GM21786 (cell line): ENCODE measurements around the gene SLC7A14.

ENCODE experiments used
- ATAC-seq: cut with Tn5 transposase; IDR thresholded peaks from one replicate; pipeline ENCODE4 v1.9.1; 2021; ENCODE audit not compliant: unreplicated experiment

The SLC7A14 gene

DNA sequence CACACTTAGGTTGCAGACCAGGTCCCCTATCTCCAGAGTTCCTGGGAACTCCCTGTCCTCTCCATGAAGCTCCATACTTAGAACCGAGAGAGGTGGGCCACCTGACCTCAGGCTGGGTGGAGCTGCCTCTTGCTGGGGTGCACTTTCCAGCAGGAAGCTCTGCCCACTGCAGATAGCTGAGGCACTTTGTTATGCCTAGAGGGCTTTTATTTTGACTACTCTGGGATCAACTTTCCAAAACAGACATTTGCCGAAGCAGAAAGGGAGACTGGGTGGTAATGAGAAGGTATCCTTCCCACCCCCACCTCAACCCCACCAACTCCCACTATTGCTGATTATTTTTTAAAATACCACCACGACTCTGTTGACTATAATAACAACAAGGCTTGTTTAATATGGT lies 112.5 kb downstream of the SLC7A14 start:
- ATAC-seq = no peak

GRCh38 chr3:170471149-170471548 lies 114.7 kb downstream of the SLC7A14 start:
- no peak for ATAC-seq

DNA sequence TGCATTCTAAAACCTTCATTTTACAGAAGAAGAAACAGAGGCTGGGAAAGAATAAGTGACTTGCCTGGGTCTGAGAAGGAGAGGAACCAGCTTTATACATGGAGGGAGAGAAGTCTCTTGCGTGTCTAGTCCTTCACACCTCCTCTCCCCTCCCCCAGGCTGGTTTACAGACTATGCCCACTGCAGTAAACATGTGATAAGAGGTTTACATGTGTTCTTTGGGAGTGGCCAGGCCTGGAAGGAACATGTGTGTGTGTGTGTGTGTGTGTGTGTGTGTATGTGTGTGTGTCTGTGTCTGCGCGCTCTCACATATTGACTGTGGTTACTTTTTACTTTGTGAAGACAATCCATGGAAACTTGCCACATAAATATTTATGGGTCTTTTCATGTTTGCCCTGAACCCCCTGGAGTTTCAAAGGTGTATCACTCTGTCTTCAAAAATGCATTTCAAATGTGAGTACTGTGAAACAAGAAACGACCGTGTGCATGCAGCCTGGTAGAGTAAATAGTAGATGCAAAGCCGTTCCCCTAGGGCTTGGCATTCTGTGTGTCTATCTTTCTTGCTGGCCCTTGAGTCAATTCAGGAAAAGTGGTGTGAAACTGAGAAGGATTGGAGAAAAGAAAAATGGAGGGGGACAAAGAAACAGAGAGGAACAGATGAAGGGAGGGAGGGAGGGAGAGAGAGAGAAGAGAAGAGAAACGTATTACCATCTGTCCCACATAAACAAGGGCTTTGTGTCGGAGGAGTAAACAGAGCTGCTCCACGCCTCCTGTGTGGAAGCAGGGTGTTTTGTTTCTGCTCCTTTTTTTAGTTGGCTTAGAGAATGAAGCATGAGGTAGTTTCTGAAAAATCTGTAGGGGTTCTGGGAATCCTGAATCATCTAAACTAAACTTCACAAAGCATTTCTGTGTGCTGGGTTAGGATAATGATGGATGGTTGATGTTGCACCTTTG lies 115.5 kb downstream of the SLC7A14 start:
- ATAC-seq = no peak

- no peak for ATAC-seq
Observed at GRCh38 chr3:170469151-170470062, 116.5 kb downstream of the SLC7A14 start.

DNA sequence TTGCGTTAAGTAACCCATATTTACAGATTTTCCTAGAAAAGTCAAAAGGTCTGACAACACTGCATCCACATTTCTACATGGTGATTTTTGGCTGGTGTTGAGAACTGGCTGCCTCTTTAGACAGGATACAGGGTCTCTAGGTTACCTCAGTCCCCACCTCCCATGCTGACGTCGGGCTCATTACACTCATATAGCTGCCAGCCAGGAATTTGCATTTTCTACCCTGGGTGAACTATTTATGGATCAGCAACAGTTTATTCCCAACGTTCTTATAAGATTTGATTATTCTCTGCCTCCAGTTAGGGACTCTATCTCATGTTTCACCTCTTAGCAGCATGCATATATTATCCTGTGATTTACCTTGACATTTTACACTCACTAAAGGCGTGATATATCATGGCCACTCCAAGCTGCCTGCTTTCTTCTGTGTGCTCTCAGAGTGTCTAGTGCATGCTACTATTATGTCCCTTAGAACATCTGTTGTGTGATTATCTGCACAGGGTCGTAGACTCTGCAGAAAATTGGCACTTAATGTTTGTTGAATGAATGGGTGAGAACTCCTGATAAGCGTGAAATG lies 118.2 kb downstream of the SLC7A14 start:
- ATAC-seq = no peak

- no peak for ATAC-seq
Observed at GRCh38 chr3:170467007-170467406, 118.9 kb downstream of the SLC7A14 start.

DNA sequence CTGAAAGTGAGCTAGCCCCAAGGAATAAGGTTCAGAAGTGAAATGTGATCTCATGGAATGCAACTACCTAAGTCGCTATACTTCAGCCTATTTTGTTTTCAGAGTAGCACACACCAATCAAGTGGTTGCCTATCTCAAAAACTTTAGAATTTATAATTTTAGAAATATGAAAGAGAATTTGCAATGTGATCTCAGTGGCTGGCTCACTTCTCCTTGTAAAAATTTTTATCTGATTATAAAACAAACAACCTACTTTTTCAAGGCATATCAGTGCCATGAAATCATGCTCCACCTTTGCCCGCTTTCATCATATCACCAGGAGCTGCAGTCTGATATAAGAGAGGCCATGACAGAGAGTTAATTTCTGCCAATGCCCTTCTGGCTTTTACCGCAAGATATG lies 119.9 kb downstream of the SLC7A14 start:
- ATAC-seq = no peak

DNA sequence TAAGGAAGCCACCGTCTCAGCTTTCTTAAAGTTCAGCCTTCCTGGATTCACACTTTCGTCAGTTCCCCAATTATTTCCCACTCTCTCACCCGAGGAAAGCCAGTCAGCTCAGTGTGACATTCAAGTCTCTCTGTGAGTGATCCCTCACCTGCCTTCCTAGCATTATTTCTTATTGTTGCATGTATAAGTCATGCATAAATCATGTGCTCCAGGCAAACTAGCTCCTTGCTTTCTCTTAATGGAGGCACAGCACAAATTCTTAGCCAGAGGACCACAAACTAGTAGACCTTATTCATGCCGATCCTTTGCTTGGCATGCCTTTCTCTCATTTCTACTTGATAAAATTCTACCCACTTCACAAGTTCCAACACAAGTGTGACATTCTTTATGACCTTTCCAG lies 122.9 kb downstream of the SLC7A14 start:
- no peak for ATAC-seq

GRCh38 chr3:170458285-170458684 lies 127.6 kb downstream of the SLC7A14 start:
- no peak for ATAC-seq

- ATAC-seq = no peak
Observed at GRCh38 chr3:170454509-170454908, 131.4 kb downstream of the SLC7A14 start.

DNA sequence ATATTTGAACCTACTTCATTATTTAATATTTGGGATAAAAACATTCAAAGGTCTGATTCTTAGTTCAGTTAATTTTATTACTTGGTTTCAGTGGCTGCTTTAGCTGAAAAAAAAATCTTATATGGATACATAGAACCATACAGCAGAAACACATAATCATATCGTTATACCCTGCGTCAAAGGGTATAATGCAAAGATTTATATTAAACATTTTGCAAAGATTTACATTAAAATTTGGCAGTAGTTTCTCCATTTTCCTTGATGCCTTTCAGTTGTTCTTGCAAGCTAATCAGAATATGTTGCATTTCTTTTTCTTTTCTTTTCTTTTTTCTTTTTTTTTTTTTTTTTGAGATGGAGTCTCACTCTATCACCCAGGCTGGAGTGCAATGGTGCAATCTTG lies 135.8 kb downstream of the SLC7A14 start:
- ATAC-seq = no peak

DNA sequence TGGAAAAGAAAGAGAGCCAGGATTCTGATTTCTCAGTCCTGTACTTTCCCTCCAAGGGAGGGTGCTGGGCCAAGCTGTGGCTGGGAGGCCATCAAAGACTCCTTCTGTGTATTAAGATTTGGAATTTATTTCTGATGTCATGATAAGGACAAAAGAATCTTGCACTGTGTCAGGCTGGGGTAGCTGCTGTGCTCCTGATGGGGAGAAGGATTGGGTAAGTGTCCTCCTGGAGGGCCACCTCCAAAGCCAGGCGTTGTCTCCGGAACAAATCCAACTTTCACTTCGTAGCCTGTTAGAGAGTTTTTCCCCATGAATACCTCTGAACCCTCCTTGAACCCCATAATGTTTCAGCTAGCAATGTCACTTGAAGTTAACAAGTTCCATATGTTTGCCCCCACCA lies 137.3 kb downstream of the SLC7A14 start:
- ATAC-seq = no peak

DNA sequence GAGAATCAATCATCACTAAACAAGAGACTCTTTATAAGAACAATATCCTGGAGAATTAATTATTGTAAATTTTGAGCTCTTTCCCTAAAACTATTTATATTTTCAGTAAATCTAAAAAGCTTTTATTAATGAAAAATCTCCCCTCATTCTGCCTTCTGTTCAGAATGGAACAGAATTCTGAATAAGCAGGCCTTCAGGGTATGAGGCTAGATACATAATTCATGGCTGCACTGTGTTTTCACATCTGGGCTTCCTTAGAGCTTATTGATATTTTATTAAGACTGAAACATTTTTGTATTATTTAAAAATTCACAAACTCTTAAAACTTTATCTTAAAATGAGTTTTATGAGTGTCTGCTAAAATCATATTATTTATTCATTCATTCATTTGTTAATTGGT lies 142.4 kb downstream of the SLC7A14 start:
- no peak for ATAC-seq

- no peak for ATAC-seq
Observed at GRCh38 chr3:170442947-170443346, 142.9 kb downstream of the SLC7A14 start.

GRCh38 chr3:170441412-170441811 lies 144.5 kb downstream of the SLC7A14 start:
- no peak for ATAC-seq

DNA sequence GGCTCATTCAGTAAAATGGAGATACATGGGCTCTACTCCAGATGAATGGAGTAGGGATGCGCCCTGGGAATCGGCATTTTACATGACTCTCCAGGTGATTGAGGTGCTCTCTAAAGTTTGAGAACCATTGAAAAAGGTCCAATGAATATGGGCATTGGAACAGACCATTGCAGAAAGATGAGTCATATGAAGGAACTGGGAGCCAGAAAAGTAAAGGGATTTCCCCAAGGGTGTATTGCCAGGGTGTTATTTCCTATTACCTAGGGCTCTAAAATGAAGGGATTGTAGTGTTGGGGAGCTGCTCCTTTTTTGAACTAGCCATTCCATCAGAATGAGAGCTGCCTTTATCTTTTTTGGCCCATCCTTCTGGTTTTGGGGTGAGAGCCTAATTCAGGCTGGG lies 145.5 kb downstream of the SLC7A14 start:
- no peak for ATAC-seq

- no peak for ATAC-seq
Observed at GRCh38 chr3:170438836-170439235, 147.0 kb downstream of the SLC7A14 start.

DNA sequence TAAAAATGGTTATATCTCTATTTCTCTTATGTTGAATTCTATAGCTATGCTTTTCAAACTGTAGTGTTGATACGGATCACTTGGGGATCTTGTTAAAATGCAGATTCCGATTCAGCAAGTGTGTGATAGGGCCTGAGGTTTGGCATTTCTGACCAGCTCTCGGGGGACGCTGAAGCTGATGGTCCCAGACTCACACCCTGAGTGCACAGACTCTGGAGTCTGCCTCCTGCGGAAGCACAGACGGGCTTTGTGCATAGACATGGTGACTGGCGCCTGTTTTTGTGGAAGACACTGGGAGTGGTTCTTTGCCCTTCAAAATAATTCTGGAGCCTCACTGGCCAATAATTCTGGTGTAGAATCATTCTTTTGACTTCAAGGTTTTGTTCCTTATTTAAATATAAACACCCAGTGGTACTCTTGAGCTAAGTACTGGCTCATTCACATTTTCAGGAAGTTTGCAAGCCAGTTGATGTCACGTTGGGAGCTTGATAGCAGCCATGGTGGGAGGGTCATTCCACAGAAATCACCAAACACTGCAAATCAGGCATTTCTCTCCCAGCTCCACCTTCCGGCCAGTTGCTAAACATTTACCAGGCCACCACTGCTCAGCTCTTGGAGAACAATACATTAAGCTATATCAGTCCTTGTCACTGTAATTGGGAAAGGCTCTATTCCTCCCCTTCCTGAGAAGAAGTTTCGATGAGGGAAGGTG lies 148.0 kb downstream of the SLC7A14 start:
- no peak for ATAC-seq

DNA sequence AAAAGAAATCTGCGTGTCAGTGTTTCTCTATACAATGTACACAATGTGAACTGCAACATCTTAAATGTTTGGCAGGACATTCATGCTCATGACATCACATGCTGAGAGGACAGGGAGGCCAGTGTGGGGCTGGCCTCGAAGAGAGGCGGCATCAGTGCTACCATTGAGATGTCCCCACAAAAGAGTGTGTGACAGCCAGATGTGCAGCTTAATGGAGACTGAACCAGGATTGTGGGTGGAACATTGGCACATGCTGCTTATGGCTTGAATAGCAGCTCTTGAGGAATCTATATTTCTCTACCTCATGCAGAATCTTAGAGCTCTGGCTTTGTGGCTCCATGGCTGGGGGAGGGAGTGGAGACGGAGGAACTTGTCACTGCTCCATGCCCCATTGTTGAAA lies 148.7 kb downstream of the SLC7A14 start:
- ATAC-seq = no peak

GRCh38 chr3:170436697-170437096 lies 149.2 kb downstream of the SLC7A14 start:
- ATAC-seq = no peak

GRCh38 chr3:170432416-170432815 lies 153.5 kb downstream of the SLC7A14 start:
- ATAC-seq = no peak
